H9 (cell line): ENCODE data around the gene MUC5AC. TPM values are rescaled to one million over a fixed set of nuclear protein-coding genes. Genes with fewer than 3 reads are reported as not detected.

Experiments
- DNase-seq: peaks from one replicate; pipeline ENCODE4 v3.0.0-alpha.2; 2017
- H2AFZ ChIP-seq: one replicate; pipeline ENCODE4 v1.6.1; 2013; ENCODE audit warnings: mild to moderate bottlenecking, low read length, control low read depth, moderate library complexity
- H2AK5ac ChIP-seq: 2 replicates; pipeline ENCODE4 v1.6.1; 2013; ENCODE audit warnings: low read length, control low read depth, mixed read lengths; ENCODE audit not compliant: insufficient read length
- H2BK120ac ChIP-seq: one replicate; pipeline ENCODE4 v1.6.1; 2013; ENCODE audit warnings: low read depth, mild to moderate bottlenecking, low read length, control low read depth, inconsistent platforms; ENCODE audit not compliant: poor library complexity, severe bottlenecking
- H2BK12ac ChIP-seq: 2 replicates; pipeline ENCODE4 v1.6.1; 2013; ENCODE audit warnings: low read length, control low read depth, mixed read lengths, low read depth; ENCODE audit not compliant: insufficient read length
- H2BK15ac ChIP-seq: 2 replicates; pipeline ENCODE4 v1.6.1; 2013; ENCODE audit warnings: low read depth, low read length, control low read depth
- H2BK20ac ChIP-seq: one replicate; pipeline ENCODE4 v1.6.1; 2013; ENCODE audit warnings: low read depth, mild to moderate bottlenecking, low read length, control low read depth, inconsistent platforms; ENCODE audit not compliant: poor library complexity, severe bottlenecking
- H2BK5ac ChIP-seq: 2 replicates; pipeline ENCODE4 v1.6.1; 2013; ENCODE audit warnings: low read length, control low read depth, mixed read lengths; ENCODE audit not compliant: insufficient read length
- H3K14ac ChIP-seq: 2 replicates; pipeline ENCODE4 v1.6.1; 2013; ENCODE audit warnings: low read length, control low read depth; ENCODE audit not compliant: insufficient read depth
- H3K18ac ChIP-seq: 2 replicates; pipeline ENCODE4 v1.6.1; 2013; ENCODE audit warnings: low read depth, mild to moderate bottlenecking, mixed read lengths, low read length, control low read depth; ENCODE audit not compliant: insufficient read length
- H3K23ac ChIP-seq: 2 replicates; pipeline ENCODE4 v1.6.1; 2013; ENCODE audit warnings: low read length, control low read depth, mixed read lengths, low read depth; ENCODE audit not compliant: insufficient read length
- H3K23me2 ChIP-seq: 2 replicates; pipeline ENCODE4 v1.6.1; 2013; ENCODE audit warnings: low read depth, mild to moderate bottlenecking, mixed read lengths, low read length, control low read depth; ENCODE audit not compliant: insufficient read length, poor library complexity, severe bottlenecking
- H3K27ac ChIP-seq: 2 replicates; pipeline ENCODE4 v1.5.1; 2013; ENCODE audit warnings: low read length, control low read depth, mixed read lengths, low read depth; ENCODE audit not compliant: insufficient read length
- H3K27me3 ChIP-seq: 2 replicates; pipeline ENCODE4 v1.6.1; 2013; ENCODE audit warnings: low read length, control low read depth, inconsistent platforms; ENCODE audit not compliant: insufficient read depth
- H3K4ac ChIP-seq: 2 replicates; pipeline ENCODE4 v1.6.1; 2013; ENCODE audit warnings: low read depth, mild to moderate bottlenecking, control low read depth, inconsistent platforms, low read length, moderate library complexity
- H3K4me1 ChIP-seq: 2 replicates; pipeline ENCODE4 v1.6.1; 2013; ENCODE audit warnings: low read length, control low read depth, inconsistent platforms; ENCODE audit not compliant: insufficient read depth
- H3K4me2 ChIP-seq: 2 replicates; pipeline ENCODE4 v1.6.1; 2013; ENCODE audit warnings: low read length, control low read depth, mixed read lengths; ENCODE audit not compliant: insufficient read length, insufficient read depth
- H3K56ac ChIP-seq: 2 replicates; pipeline ENCODE4 v1.6.1; 2013; ENCODE audit warnings: low read depth, mild to moderate bottlenecking, mixed read lengths, low read length, control low read depth; ENCODE audit not compliant: insufficient read length
- H3K79me1 ChIP-seq: 2 replicates; pipeline ENCODE4 v1.6.1; 2013; ENCODE audit warnings: low read depth, mild to moderate bottlenecking, moderate library complexity, low read length, control low read depth, inconsistent platforms; ENCODE audit not compliant: insufficient read depth, poor library complexity, severe bottlenecking
- H3K79me2 ChIP-seq: 2 replicates; pipeline ENCODE4 v1.6.1; 2013; ENCODE audit warnings: low read length, control low read depth, inconsistent platforms; ENCODE audit not compliant: insufficient read depth
- H3K9ac ChIP-seq: 2 replicates; pipeline ENCODE4 v1.6.1; 2013; ENCODE audit warnings: low read length, control low read depth, mixed read lengths; ENCODE audit not compliant: insufficient read length; ENCODE audit errors: extremely low read depth
- H3K9me3 ChIP-seq: one replicate; pipeline ENCODE4 v1.6.1; 2013; ENCODE audit warnings: low read depth, low read length, inconsistent platforms; ENCODE audit not compliant: control insufficient read depth
- H3T11ph ChIP-seq: one replicate; pipeline ENCODE4 v1.6.1; 2013; ENCODE audit warnings: mild to moderate bottlenecking, low read length, control low read depth, inconsistent platforms
- H4K20me1 ChIP-seq: one replicate; pipeline ENCODE4 v1.6.1; 2013; ENCODE audit not compliant: control insufficient read depth, insufficient read length, insufficient read depth
- H4K5ac ChIP-seq: 2 replicates; pipeline ENCODE4 v1.6.1; 2013; ENCODE audit warnings: low read depth, mild to moderate bottlenecking, mixed read lengths, low read length, control low read depth; ENCODE audit not compliant: insufficient read length
- H4K8ac ChIP-seq: replicated peaks from 2 replicates; pipeline ENCODE4 v1.6.1; 2013; ENCODE audit warnings: low read length, control low read depth, mixed read lengths, low read depth; ENCODE audit not compliant: insufficient read length
- H4K91ac ChIP-seq: 2 replicates; pipeline ENCODE4 v1.6.1; 2013; ENCODE audit warnings: low read depth, mild to moderate bottlenecking, moderate library complexity, mixed read lengths, low read length, control low read depth; ENCODE audit not compliant: insufficient read length
- H3K27ac Mint-ChIP-seq, 3 experiments: 2 replicates in 2 of 3; 3 replicates in 1 of 3; pipeline ENCODE4 v1.8.0; 2020 to 2021; ENCODE audit warnings: mixed read lengths in 3 of 3, mild to moderate bottlenecking in 1 of 3, moderate library complexity in 1 of 3
- H3K27me3 Mint-ChIP-seq: 2 replicates; pipeline ENCODE4 v1.8.0; 2021; ENCODE audit warnings: low read depth, mild to moderate bottlenecking, moderate library complexity, mixed read lengths
- H3K36me3 Mint-ChIP-seq, 3 experiments: 2 replicates in 2 of 3; 3 replicates in 1 of 3; pipeline ENCODE4 v1.8.0; 2020 to 2021; ENCODE audit warnings: low read depth in 3 of 3, mixed read lengths in 3 of 3; ENCODE audit not compliant: insufficient read depth in 1 of 3
- H3K4me1 Mint-ChIP-seq, 2 experiments: 2 replicates each; pipeline ENCODE4 v1.8.0; 2020; ENCODE audit warnings: mixed read lengths in 2 of 2
- H3K4me3 Mint-ChIP-seq, 2 experiments: 2 replicates in 1 of 2; 3 replicates in 1 of 2; pipeline ENCODE4 v1.8.0; 2020 to 2021; ENCODE audit warnings: mild to moderate bottlenecking in 2 of 2, mixed read lengths in 2 of 2, moderate library complexity in 1 of 2
- H3K9me3 Mint-ChIP-seq, 2 experiments: 2 replicates in 1 of 2; 3 replicates in 1 of 2; pipeline ENCODE4 v1.8.0; 2020; ENCODE audit warnings: mild to moderate bottlenecking in 2 of 2, mixed read lengths in 2 of 2, moderate library complexity in 1 of 2
- CTCF ChIP-seq: fragments of 200-600 bp; sonication (generic); conservative IDR thresholded peaks from 3 replicates; pipeline ENCODE4 v1.8.0; 2021; ENCODE audit warnings: antibody characterized with exemption, mild to moderate bottlenecking
- WGBS: extraction: QIAGEN DNeasy Blood & Tissue Kit; methylation state at CpG from one replicate; pipeline ENCODE4 v1.1.7; 2013; ENCODE audit warnings: missing lambda C conversion rate, low lambda C conversion rate, mixed read lengths; ENCODE audit not compliant: insufficient read length; ENCODE audit errors: extremely low coverage; 5-methylcytosine and 5-hydroxymethylcytosine counted together
- total RNA-seq: library from RNA; stranded (reverse); gene quantifications from 2 replicates; pipeline ENCODE4 v1.2.1, GENCODE V29; 2021

The MUC5AC gene
- total RNA-seq, 1 experiment from 2014 or later, result not detected

- no peak for TF ChIP-seq CTCF
- Histone ChIP-seq H3K79me1 (no peaks in the 10 kb centered on the region), H3K9me3 (no peaks in the 10 kb centered on the region), H3K23ac (no peak overlapping the region), H3K79me2 (no peaks in the 10 kb centered on the region), H4K20me1 (no peaks in the 10 kb centered on the region), H3K27me3 (no peaks in the 10 kb centered on the region), H4K5ac (no peak overlapping the region), H2BK15ac (no peak overlapping the region), H2BK12ac (no peak overlapping the region), H3K18ac (no peak overlapping the region), H2BK120ac (no peak overlapping the region), H3K4me1 (no peaks in the 10 kb centered on the region), H3K56ac (no peak overlapping the region), H3T11ph (no peak overlapping the region), H4K91ac (no peak overlapping the region), H2AFZ (no peak overlapping the region), H2BK5ac (no peak overlapping the region), H3K23me2 (no peaks in the 10 kb centered on the region), H3K9ac (no peak overlapping the region), H4K8ac (no peak overlapping the region), H3K14ac (no peak overlapping the region), H3K4me2 (no peak overlapping the region), H3K4ac (no peak overlapping the region), H3K27ac (no peak overlapping the region), H2AK5ac (no peak overlapping the region), H2BK20ac (no peak overlapping the region)
- DNase-seq, result no peak
- no peaks in the 10 kb centered on the region; a peak in 1 of 4 replicates for H3K4me1 Mint-ChIP-seq
- no peaks in the 10 kb centered on the region for H3K36me3 Mint-ChIP-seq
- H3K27ac Mint-ChIP-seq, result no peak overlapping the region
- H3K9me3 Mint-ChIP-seq, result no peaks in the 10 kb centered on the region
- H3K27me3 Mint-ChIP-seq, result peaks cover 5% of the 10 kb centered on the region
- no peak overlapping the region for H3K4me3 Mint-ChIP-seq
- whole genome bisulfite sequencing, result 100% methylated on average over 1 of the region's 4 CpGs
Observed at GRCh38 chr11:1157341-1157644, 460 bp upstream of the MUC5AC start.
